ENCODE measurements around the gene DYNC1I1. TPM values are rescaled to one million over a fixed set of nuclear protein-coding genes. Genes with fewer than 3 reads are reported as not detected.

The DYNC1I1 gene
- total RNA-seq, 1 donor from 2014 or later: 4.4 TPM

DNA sequence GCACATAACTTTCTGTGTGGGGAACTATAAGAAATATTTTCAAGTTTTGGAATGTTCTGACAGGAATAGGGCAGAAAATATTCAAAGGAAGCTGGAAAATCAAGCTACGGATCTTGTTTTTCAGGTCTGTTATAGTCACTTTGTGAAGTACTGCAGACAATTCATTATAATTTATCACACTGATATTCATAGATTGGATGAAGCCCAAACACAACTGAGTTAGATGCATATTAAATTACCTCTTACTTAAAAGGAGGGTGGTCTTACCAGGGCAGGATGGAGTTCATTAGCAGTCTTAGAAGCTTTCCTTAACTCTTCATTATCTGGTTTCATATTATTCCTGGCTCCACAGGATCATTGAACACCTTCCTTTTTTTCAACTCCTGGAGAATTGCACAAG is 242.3 kb downstream of the DYNC1I1 start:
- no peaks in the 10 kb centered on the region for H3K27me3 Mint-ChIP-seq (ENCODE audit: low read depth)
- TF ChIP-seq, protein P1, sequence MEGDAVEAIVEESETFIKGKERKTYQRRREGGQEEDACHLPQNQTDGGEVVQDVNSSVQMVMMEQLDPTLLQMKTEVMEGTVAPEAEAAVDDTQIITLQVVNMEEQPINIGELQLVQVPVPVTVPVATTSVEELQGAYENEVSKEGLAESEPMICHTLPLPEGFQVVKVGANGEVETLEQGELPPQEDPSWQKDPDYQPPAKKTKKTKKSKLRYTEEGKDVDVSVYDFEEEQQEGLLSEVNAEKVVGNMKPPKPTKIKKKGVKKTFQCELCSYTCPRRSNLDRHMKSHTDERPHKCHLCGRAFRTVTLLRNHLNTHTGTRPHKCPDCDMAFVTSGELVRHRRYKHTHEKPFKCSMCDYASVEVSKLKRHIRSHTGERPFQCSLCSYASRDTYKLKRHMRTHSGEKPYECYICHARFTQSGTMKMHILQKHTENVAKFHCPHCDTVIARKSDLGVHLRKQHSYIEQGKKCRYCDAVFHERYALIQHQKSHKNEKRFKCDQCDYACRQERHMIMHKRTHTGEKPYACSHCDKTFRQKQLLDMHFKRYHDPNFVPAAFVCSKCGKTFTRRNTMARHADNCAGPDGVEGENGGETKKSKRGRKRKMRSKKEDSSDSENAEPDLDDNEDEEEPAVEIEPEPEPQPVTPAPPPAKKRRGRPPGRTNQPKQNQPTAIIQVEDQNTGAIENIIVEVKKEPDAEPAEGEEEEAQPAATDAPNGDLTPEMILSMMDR (IDR thresholded peaks at IDR 0.05; ENCODE audit: unreplicated experiment): no peak
- no peak for DNase-seq (ENCODE audit: low spot score in 2 of 2, unreplicated experiment in 2 of 2)
- H3K27ac Mint-ChIP-seq: peak overlapping the region; percentile 68
- H3K36me3 Mint-ChIP-seq: no peaks in the 10 kb centered on the region
- H3K4me3 Mint-ChIP-seq: no peak overlapping the region
- H3K9me3 Mint-ChIP-seq: no peaks in the 10 kb centered on the region
- H3K4me1 Mint-ChIP-seq: peaks cover 37% of the 10 kb centered on the region

DNA sequence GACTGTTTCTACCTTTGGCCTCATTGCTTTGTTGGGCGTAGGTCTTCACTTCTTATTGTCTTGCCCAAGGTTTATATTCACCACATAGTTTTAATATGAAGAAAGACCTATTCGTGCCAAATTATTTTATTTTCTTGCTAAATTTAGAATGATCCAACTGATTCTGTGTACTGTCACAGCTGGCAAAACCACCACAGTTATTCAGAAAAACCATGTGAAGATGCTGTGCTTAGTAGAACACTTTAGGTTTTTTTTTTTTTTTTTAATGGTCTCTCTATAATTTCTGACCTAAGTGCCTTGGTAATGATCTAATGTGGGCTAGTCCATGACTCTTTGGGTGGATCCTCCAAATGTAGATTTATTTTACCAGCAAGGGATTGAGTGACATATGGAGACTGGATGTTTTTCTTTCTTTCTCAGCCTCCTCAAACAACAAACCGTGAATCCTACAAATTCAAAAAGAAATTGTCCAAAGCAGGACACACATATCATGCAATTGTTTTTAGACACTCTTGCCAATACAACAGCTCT is 243.8 kb downstream of the DYNC1I1 start:
- H3K9me3 Mint-ChIP-seq: peaks cover 12% of the 10 kb centered on the region
- H3K27me3 Mint-ChIP-seq (ENCODE audit: low read depth): no peaks in the 10 kb centered on the region
- H3K36me3 Mint-ChIP-seq: no peaks in the 10 kb centered on the region
- H3K27ac Mint-ChIP-seq: no peak overlapping the region
- H3K4me1 Mint-ChIP-seq: peaks cover 37% of the 10 kb centered on the region
- no peak for DNase-seq (ENCODE audit: low spot score in 2 of 2, unreplicated experiment in 2 of 2)
- TF ChIP-seq, protein P1 (IDR thresholded peaks at IDR 0.05; ENCODE audit: unreplicated experiment): no peak
- H3K4me3 Mint-ChIP-seq: no peak overlapping the region

DNA sequence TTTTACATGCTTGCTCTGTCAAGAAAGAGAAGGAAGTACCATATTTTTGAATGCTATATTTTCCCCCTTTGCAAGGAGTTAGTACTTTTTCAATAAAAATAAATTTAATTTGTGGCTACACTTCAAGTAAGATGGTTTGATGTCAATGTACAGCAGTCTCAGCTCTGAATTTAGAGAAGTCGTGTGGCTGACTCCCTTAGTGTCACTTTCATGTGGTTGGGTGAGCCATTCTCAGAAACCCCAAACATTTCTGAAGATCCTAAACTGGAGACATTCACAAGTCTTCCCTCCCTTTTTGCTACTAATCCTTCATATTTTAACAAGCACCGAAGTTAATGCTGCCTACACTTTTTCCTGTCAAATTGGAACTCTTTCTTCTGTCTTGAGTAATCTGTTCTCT is 244.4 kb downstream of the DYNC1I1 start:
- Mint-ChIP-seq H3K4me3 (no peak overlapping the region), H3K27ac (no peak overlapping the region), H3K36me3 (no peaks in the 10 kb centered on the region), H3K9me3 (peaks cover 14% of the 10 kb centered on the region), H3K4me1 (peaks cover 37% of the 10 kb centered on the region), H3K27me3 (ENCODE audit: low read depth) (no peaks in the 10 kb centered on the region)
- TF ChIP-seq, protein P1 (IDR thresholded peaks at IDR 0.05; ENCODE audit: unreplicated experiment): no peak
- DNase-seq (ENCODE audit: low spot score in 2 of 2, unreplicated experiment in 2 of 2): no peak

DNA sequence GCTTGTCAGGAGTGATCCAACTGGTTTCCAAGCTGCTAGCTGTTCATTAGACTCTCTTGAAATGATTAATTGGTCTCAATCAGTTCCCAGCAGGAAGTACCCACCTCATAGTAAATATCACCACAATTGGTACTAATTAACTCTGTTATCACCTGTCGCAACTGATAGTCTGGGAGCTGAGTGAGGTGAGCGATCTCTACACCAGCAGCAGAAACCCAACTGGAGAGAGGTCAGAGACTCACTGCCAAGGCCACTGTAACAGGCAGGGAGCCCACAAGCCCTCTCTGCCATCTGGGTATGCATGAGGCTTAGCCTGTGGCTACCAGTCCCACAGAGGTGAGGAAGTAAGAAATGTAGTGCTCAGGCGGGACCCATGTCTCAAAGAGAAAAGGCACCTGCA is 245.5 kb downstream of the DYNC1I1 start:
- TF ChIP-seq, protein P1 (IDR thresholded peaks at IDR 0.05; ENCODE audit: unreplicated experiment): no peak
- H3K36me3 Mint-ChIP-seq: no peaks in the 10 kb centered on the region

DNA sequence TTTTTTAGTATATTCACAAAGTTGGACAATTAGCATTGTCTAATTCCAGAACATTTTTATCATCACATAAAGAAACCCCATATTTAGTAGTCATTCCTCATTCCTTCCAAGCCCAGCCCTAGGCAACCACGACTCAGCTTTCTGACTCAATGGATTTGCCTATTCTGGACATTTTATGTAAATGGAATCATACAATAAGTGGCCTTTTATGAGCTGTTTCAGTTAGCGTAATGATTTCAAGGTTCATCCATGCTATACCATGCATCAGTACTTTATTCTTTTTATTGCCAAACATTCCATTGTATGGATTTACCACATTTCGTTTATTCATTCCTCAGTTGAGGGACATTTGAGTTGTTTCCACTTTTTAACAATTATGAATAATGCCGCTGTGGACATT is 249.2 kb downstream of the DYNC1I1 start:
- no peaks in the 10 kb centered on the region for H3K27me3 Mint-ChIP-seq (ENCODE audit: low read depth)
- peaks cover 14% of the 10 kb centered on the region for H3K9me3 Mint-ChIP-seq
- TF ChIP-seq, protein P1 (IDR thresholded peaks at IDR 0.05; ENCODE audit: unreplicated experiment): no peak
- no peaks in the 10 kb centered on the region for H3K36me3 Mint-ChIP-seq
- no peak overlapping the region for H3K4me3 Mint-ChIP-seq
- H3K4me1 Mint-ChIP-seq: peaks cover 9% of the 10 kb centered on the region
- H3K27ac Mint-ChIP-seq: no peak overlapping the region
- no peak for DNase-seq (ENCODE audit: low spot score in 2 of 2, unreplicated experiment in 2 of 2)

More for the DNA sequence above, 245.5 kb downstream of the DYNC1I1 start:
- H3K27ac Mint-ChIP-seq: no peak overlapping the region
- peaks cover 37% of the 10 kb centered on the region for H3K4me1 Mint-ChIP-seq
- H3K4me3 Mint-ChIP-seq: no peak overlapping the region
- no peak for DNase-seq (ENCODE audit: low spot score in 2 of 2, unreplicated experiment in 2 of 2)
- H3K9me3 Mint-ChIP-seq: peaks cover 14% of the 10 kb centered on the region
- no peaks in the 10 kb centered on the region for H3K27me3 Mint-ChIP-seq (ENCODE audit: low read depth)

DNA sequence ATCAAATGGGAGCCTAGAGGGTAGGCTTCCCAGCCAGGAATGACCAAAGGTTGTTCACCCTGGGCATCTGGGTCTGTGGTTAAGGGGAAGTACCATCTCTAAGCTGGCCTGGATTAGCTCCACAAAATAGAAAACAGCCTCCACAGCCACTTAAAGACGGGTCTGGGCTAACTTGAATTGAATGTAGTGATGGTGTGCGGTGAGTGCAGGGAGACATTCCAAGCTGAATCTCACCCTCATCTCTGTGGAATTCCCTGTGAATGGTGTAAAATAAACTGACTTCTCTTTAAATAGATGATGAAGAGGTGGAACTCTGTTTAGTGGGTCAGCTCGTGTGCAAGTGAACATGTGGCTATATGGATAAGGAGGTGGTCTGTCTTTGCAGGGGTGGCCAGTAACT is 251.0 kb downstream of the DYNC1I1 start:
- H3K27me3 Mint-ChIP-seq (ENCODE audit: low read depth): no peaks in the 10 kb centered on the region
- no peaks in the 10 kb centered on the region for H3K36me3 Mint-ChIP-seq
- DNase-seq (ENCODE audit: low spot score in 2 of 2, unreplicated experiment in 2 of 2): no peak
- no peaks in the 10 kb centered on the region for H3K4me1 Mint-ChIP-seq
- H3K9me3 Mint-ChIP-seq: peaks cover 14% of the 10 kb centered on the region
- H3K27ac Mint-ChIP-seq: no peak overlapping the region
- no peak overlapping the region for H3K4me3 Mint-ChIP-seq
- TF ChIP-seq, protein P1 (IDR thresholded peaks at IDR 0.05; ENCODE audit: unreplicated experiment): no peak

Measured in mesothelial cell of epicardium (in vitro differentiated cells).